B cell (primary cell): Measurements from ENCODE around the gene CHCHD4. TPM values are rescaled to one million over a fixed set of nuclear protein-coding genes. Genes with fewer than 3 reads are reported as not detected.

Source experiments
- ATAC-seq: fragments of 200-7000 bp; cut with Tn5 transposase; one replicate; pipeline ENCODE4 v1.10.0; 2021; ENCODE audit warnings: low read depth, mild to moderate bottlenecking, moderate number of reproducible peaks, moderate library complexity
- CTCF ChIA-PET: fragments of 350-600 bp; sonication (Branson Sonifier 250); formaldehyde crosslinking; loops from one replicate; lab custom pipeline; 2021; ENCODE audit warnings: antibody characterized with exemption, inconsistent platforms; lab: Charles Lee
- POLR2A ChIA-PET: fragments of 350-600 bp; sonication (Branson Sonifier 250); formaldehyde crosslinking; loops from one replicate; lab custom pipeline; 2021; ENCODE audit warnings: antibody characterized with exemption; lab: Charles Lee
- DNase-seq: peaks from one replicate; pipeline ENCODE4 v3.0.0; 2013
- H2AFZ ChIP-seq: 2 replicates; pipeline ENCODE4 v1.6.1; 2012; ENCODE audit warnings: mild to moderate bottlenecking, low read depth, low read length; ENCODE audit not compliant: insufficient read depth, poor library complexity, severe bottlenecking
- H3K27ac ChIP-seq, 2 donors: 1 replicate in 1 of 2; 2 replicates in 1 of 2; pipeline ENCODE4 v1.5.1; 2012 to 2013; ENCODE audit warnings: low read length in 2 of 2, mild to moderate bottlenecking in 2 of 2, moderate library complexity in 1 of 2
- H3K27me3 ChIP-seq, 4 experiments: fragments of 200-600 bp in 1 of 4; sonication (generic) in 1 of 4; replicated peaks in 1 of 4; 1 replicate in 2 of 4; 2 replicates in 2 of 4; pipeline versions ENCODE4 v1.6.1 to v1.7.0; 2013 to 2016; ENCODE audit warnings: low read length in 3 of 4, mild to moderate bottlenecking in 2 of 4, mixed read lengths in 1 of 4, moderate library complexity in 1 of 4; ENCODE audit not compliant: insufficient read depth in 4 of 4, control insufficient read depth in 3 of 4; ENCODE audit errors: control extremely low read depth in 1 of 4
- H3K36me3 ChIP-seq, 2 experiments: replicated peaks in 1 of 2; 1 replicate in 1 of 2; 2 replicates in 1 of 2; pipeline versions ENCODE4 v1.6.1 to v1.7.1; 2013; ENCODE audit warnings: low read length in 1 of 2; ENCODE audit not compliant: insufficient read depth in 2 of 2, control insufficient read depth in 1 of 2; ENCODE audit errors: control extremely low read depth in 1 of 2, extremely low read depth in 1 of 2
- H3K4me1 ChIP-seq, 2 donors: fragments of 200-600 bp in 1 of 2; sonication (generic) in 1 of 2; 1 replicate in 1 of 2; 2 replicates in 1 of 2; pipeline versions ENCODE4 v1.5.1 to v1.6.1; 2013 to 2017; ENCODE audit warnings: low read length in 2 of 2; ENCODE audit not compliant: control insufficient read depth in 2 of 2, insufficient read depth in 2 of 2
- H3K4me2 ChIP-seq: replicated peaks from 2 replicates; pipeline ENCODE3; 2012; ENCODE audit warnings: mild to moderate bottlenecking, low read depth, low read length; ENCODE audit not compliant: poor library complexity, severe bottlenecking
- H3K4me3 ChIP-seq, 5 experiments: fragments of 200-600 bp in 1 of 5; sonication (generic) in 1 of 5; 1 replicate in 3 of 5; 2 replicates in 2 of 5; pipeline versions ENCODE4 v1.5.1 to v1.7.0; 2011 to 2016; ENCODE audit warnings: low read length in 4 of 5, mild to moderate bottlenecking in 4 of 5, low read depth in 2 of 5, control low read depth in 1 of 5, moderate library complexity in 1 of 5; ENCODE audit not compliant: insufficient read depth in 1 of 5; ENCODE audit errors: control extremely low read depth in 1 of 5, extremely low read depth in 1 of 5
- H3K79me2 ChIP-seq: fragments of 200-600 bp; sonication (generic); one replicate; pipeline ENCODE4 v1.6.0; 2016; ENCODE audit warnings: low read length; ENCODE audit not compliant: control insufficient read depth, insufficient read depth
- H3K9ac ChIP-seq: fragments of 200-600 bp; sonication (generic); 2 replicates; pipeline ENCODE4 v1.6.1; 2017; ENCODE audit warnings: mild to moderate bottlenecking, low read length, moderate library complexity
- H3K9me3 ChIP-seq, 3 donors: one replicate each; pipeline versions ENCODE4 v1.6.1 to v1.7.1; 2013; ENCODE audit warnings: low read length in 2 of 3; ENCODE audit not compliant: control insufficient read depth in 2 of 3, insufficient read depth in 1 of 3; ENCODE audit errors: control extremely low read depth in 1 of 3
- H4K20me1 ChIP-seq: 2 replicates; pipeline ENCODE4 v1.6.0; 2012; ENCODE audit warnings: mild to moderate bottlenecking, low read length; ENCODE audit not compliant: insufficient read depth, control insufficient read depth, poor library complexity, severe bottlenecking
- H3K27ac Mint-ChIP-seq: one replicate; pipeline ENCODE4 v1.8.0; 2021; ENCODE audit warnings: mixed read lengths
- H3K27me3 Mint-ChIP-seq: one replicate; pipeline ENCODE4 v1.8.0; 2021; ENCODE audit warnings: mixed read lengths
- H3K4me1 Mint-ChIP-seq: one replicate; pipeline ENCODE4 v1.8.0; 2021; ENCODE audit warnings: mixed read lengths
- H3K4me3 Mint-ChIP-seq: one replicate; pipeline ENCODE4 v1.8.0; 2021; ENCODE audit warnings: mixed read lengths
- H3K9me3 Mint-ChIP-seq: one replicate; pipeline ENCODE4 v1.8.0; 2022; ENCODE audit warnings: mixed read lengths; ENCODE audit not compliant: insufficient read depth
- CTCF ChIP-seq: fragments of 200-600 bp; IDR thresholded peaks from one replicate; pipeline ENCODE4 v1.8.0; 2022; ENCODE audit warnings: antibody characterized with exemption, mild to moderate bottlenecking
- EZH2 ChIP-seq: IDR thresholded peaks from 2 replicates; pipeline ENCODE4 v1.6.1; 2012; ENCODE audit warnings: borderline replicate concordance, low read depth, mild to moderate bottlenecking, moderate library complexity, low read length; ENCODE audit not compliant: insufficient read depth, poor library complexity, severe bottlenecking
- WGBS: methylation state at CpG from one replicate; pipeline ENCODE4 v1.1.5; 2013; ENCODE audit warnings: missing lambda C conversion rate; ENCODE audit not compliant: insufficient coverage; 5-methylcytosine and 5-hydroxymethylcytosine counted together
- intact Hi-C: fragments of 100-400 bp; cut with micrococcal nuclease; formaldehyde crosslinking; loops from one replicate; pipeline ENCODE4 v1.10.0; 2022
- polyA plus RNA-seq: library from polyadenylated mRNA; depleted of rRNA; stranded (reverse); fragments of >200 nt; gene quantifications from 2 replicates; pipeline ENCODE4 v1.2.3, GENCODE V29; 2012
- total RNA-seq, 2 donors: library from RNA; stranded (reverse); fragments of 120-200 nt in 1 of 2; gene quantifications; 1 replicate in 1 of 2; 2 replicates in 1 of 2; pipeline versions ENCODE4 v1.2.3 to v1.2.4, GENCODE V29; 2013 to 2022

The CHCHD4 gene
- total and polyA plus RNA-seq, 2 donors (not counting 1 experiment from before 2014, with no cell fraction given), result 3.7 to 8.0 TPM

- intact Hi-C loops, result loop anchor here (5.0 to 10.0 kb wide), 4 partner anchors 42 to 1563 kb away; partner anchors contain the start of genes BTD, HACL1 and MKRN2
- H3K9me3 Mint-ChIP-seq, result no peaks in the 10 kb centered on the region
Measured at GRCh38 chr3:14120111-14120920, 4.4 kb downstream of the CHCHD4 start.

More at GRCh38 chr3:14120111-14120920, 4.4 kb downstream of the CHCHD4 start:
- no peak overlapping the region for H3K9ac ChIP-seq
- peaks cover 48% of the 10 kb centered on the region for H3K79me2 ChIP-seq
- H2AFZ ChIP-seq, result no peak overlapping the region
- H3K27me3 ChIP-seq, result no peaks in the 10 kb centered on the region
- H4K20me1 ChIP-seq, result no peaks in the 10 kb centered on the region
- peaks cover 3 to 26% of the 10 kb centered on the region in 2 experiments for H3K36me3 ChIP-seq
- no peak overlapping the region for H3K27ac ChIP-seq
- ATAC-seq (no peak), DNase-seq (no peak)
- TF ChIP-seq CTCF, result no peak
- no peak for TF ChIP-seq EZH2
- Mint-ChIP-seq H3K4me3 (no peak overlapping the region), H3K27me3 (no peaks in the 10 kb centered on the region), H3K27ac (no peak overlapping the region), H3K4me1 (peaks cover 21% of the 10 kb centered on the region)
- H3K4me1 ChIP-seq, result peaks cover 9 to 12% of the 10 kb centered on the region in 2 donors
- no peaks in the 10 kb centered on the region for H3K9me3 ChIP-seq
- no peak overlapping the region for H3K4me3 ChIP-seq
- WGBS, result 99% methylated on average over 11 of the region's 11 CpGs
- ChIA-PET CTCF (no interaction called here), POLR2A (no interaction called here)
- no peak overlapping the region for H3K4me2 ChIP-seq
